HepG2 (cell line): Measurements from ENCODE around the gene RSPH9. TPM values are rescaled to one million over a fixed set of nuclear protein-coding genes. Genes with fewer than 3 reads are reported as not detected.

ENCODE experiments used
- ATAC-seq: fragments of 200-7000 bp; cut with Tn5 transposase; 3 replicates; pipeline ENCODE4 v1.9.1; 2020; ENCODE audit warnings: mild to moderate bottlenecking, moderate library complexity
- BruUV-seq: library from RNA; stranded (reverse); fragments of 400-500 nt; replicated peaks from 2 replicates; lab custom pipeline; 2021; lab: Mats Ljungman, UMichigan
- CTCF ChIA-PET: fragments of 300-600 bp; formaldehyde crosslinking; extraction: SDS; loops from one replicate; lab custom pipeline; 2021; ENCODE audit warnings: low total read pairs, inconsistent platforms, low intra/inter-chr PET ratio; lab: Yijun Ruan, JAX
- POLR2A ChIA-PET: fragments of 350-600 bp; sonication (Branson Sonifier 250); formaldehyde crosslinking; loops from one replicate; lab custom pipeline; 2020; ENCODE audit warnings: antibody characterized with exemption, inconsistent platforms; lab: Yijun Ruan, JAX
- DNase-seq: peaks from one replicate; pipeline ENCODE4 v3.0.0-alpha.2; 2015; ENCODE audit warnings: low spot score
- FAIRE-seq: peaks from 3 replicates; lab custom pipeline; 2011; peaks lifted over from hg19 to GRCh38; lab: Jason Lieb, UNC
- H2AFZ ChIP-seq: one replicate; pipeline ENCODE4 v1.6.1; 2011; ENCODE audit warnings: low read length, inconsistent platforms
- H3K27ac ChIP-seq: fragments of 300-600 bp; 3 replicates; pipeline ENCODE4 v1.8.0; 2011; ENCODE audit warnings: mixed run types, mild to moderate bottlenecking, mixed read lengths, low read length, inconsistent platforms; ENCODE audit not compliant: insufficient read depth; ENCODE audit errors: extremely low read length
- H3K27me3 ChIP-seq, 2 experiments: fragments of 200-600 bp in 1 of 2; 2 replicates in 1 of 2; 3 replicates in 1 of 2; pipeline versions ENCODE4 v1.6.0 to v1.8.0; 2011; ENCODE audit warnings: low read length in 2 of 2, mild to moderate bottlenecking in 2 of 2, moderate library complexity in 2 of 2, inconsistent platforms in 1 of 2; ENCODE audit not compliant: insufficient read depth in 2 of 2, control insufficient read depth in 1 of 2
- H3K36me3 ChIP-seq, 2 experiments: fragments of 200-600 bp in 1 of 2; replicated peaks in 1 of 2; 2 replicates in 1 of 2; 3 replicates in 1 of 2; pipeline versions ENCODE4 v1.5.1 to v1.8.0; 2011; ENCODE audit warnings: low read length in 2 of 2, inconsistent platforms in 1 of 2; ENCODE audit not compliant: insufficient read depth in 2 of 2, control insufficient read depth in 1 of 2
- H3K4me1 ChIP-seq: 2 replicates; pipeline ENCODE4 v1.5.1; 2012; ENCODE audit warnings: low read length, inconsistent platforms; ENCODE audit not compliant: insufficient read depth
- H3K4me2 ChIP-seq: 2 replicates; pipeline ENCODE4 v1.6.0; 2011; ENCODE audit warnings: low read depth, low read length, inconsistent platforms
- H3K4me3 ChIP-seq, 3 experiments: fragments of 200-600 bp in 1 of 3; sonication (generic), shearing (Covaris generic) in 1 of 3; replicated peaks in 1 of 3; 2 replicates each; pipeline ENCODE4 v1.5.1; 2011 to 2016; ENCODE audit warnings: low read length in 3 of 3, inconsistent platforms in 2 of 3, low read depth in 2 of 3, mild to moderate bottlenecking in 2 of 3, control low read depth in 1 of 3, mixed read lengths in 1 of 3; ENCODE audit not compliant: insufficient read depth in 1 of 3
- H3K79me2 ChIP-seq: one replicate; pipeline ENCODE4 v1.6.1; 2011; ENCODE audit warnings: low read length, inconsistent platforms; ENCODE audit not compliant: insufficient read depth
- H3K9ac ChIP-seq: 2 replicates; pipeline ENCODE4 v1.6.0; 2011; ENCODE audit warnings: mild to moderate bottlenecking, low read depth, low read length, inconsistent platforms; ENCODE audit not compliant: insufficient read depth
- H3K9me3 ChIP-seq: 2 replicates; pipeline ENCODE4 v1.5.1; 2012; ENCODE audit warnings: mild to moderate bottlenecking, low read length
- H4K20me1 ChIP-seq: 2 replicates; pipeline ENCODE4 v1.6.0; 2011; ENCODE audit warnings: inconsistent platforms, mild to moderate bottlenecking, low read length, moderate library complexity; ENCODE audit not compliant: insufficient read depth
- ATF4 ChIP-seq, 2 experiments: fragments of 450-650 bp in 1 of 2; sonication (generic) in 1 of 2; formaldehyde crosslinking; IDR thresholded peaks; 2 replicates each; pipeline versions ENCODE4 v1.5.0 to v1.8.0; 2020 to 2022; ENCODE audit warnings: mild to moderate bottlenecking in 1 of 2, missing genetic modification reagents in 1 of 2
- CSRNP1 ChIP-seq: sonication (generic); formaldehyde crosslinking; IDR thresholded peaks from 2 replicates; pipeline ENCODE4 v1.8.1; 2023; ENCODE audit warnings: mild to moderate bottlenecking, missing genetic modification reagents
- EED ChIP-seq: sonication (generic); formaldehyde crosslinking; IDR thresholded peaks from 2 replicates; pipeline ENCODE4 v1.5.0; 2020; ENCODE audit warnings: mild to moderate bottlenecking, missing genetic modification reagents
- EHMT2 ChIP-seq: fragments of 200-600 bp; sonication (generic); IDR thresholded peaks from 2 replicates; pipeline ENCODE4 v1.7.0; 2017; ENCODE audit warnings: antibody characterized with exemption, low read depth, low read length, borderline replicate concordance
- GZF1 ChIP-seq: sonication (generic); formaldehyde crosslinking; IDR thresholded peaks from 2 replicates; pipeline ENCODE4 v1.5.1; 2020; ENCODE audit warnings: mild to moderate bottlenecking, missing genetic modification reagents
- KAT2B ChIP-seq: fragments of 150-350 bp; IDR thresholded peaks from 2 replicates; pipeline ENCODE4 v1.6.1; 2014; ENCODE audit warnings: low read depth, low read length, borderline replicate concordance
- KDM1A ChIP-seq: IDR thresholded peaks from 2 replicates; pipeline ENCODE4 v1.6.1; 2016; ENCODE audit warnings: missing compliant biosample characterization
- MXD1 ChIP-seq: sonication (generic); formaldehyde crosslinking; IDR thresholded peaks from 2 replicates; pipeline ENCODE4 v1.4.0; 2020; ENCODE audit warnings: mild to moderate bottlenecking, missing genetic modification reagents
- MZF1 ChIP-seq: sonication (generic); formaldehyde crosslinking; IDR thresholded peaks from 2 replicates; pipeline ENCODE4 v1.8.1; 2023; ENCODE audit warnings: mild to moderate bottlenecking, missing genetic modification reagents, borderline replicate concordance
- NCOA1 ChIP-seq: sonication (generic); formaldehyde crosslinking; IDR thresholded peaks from 2 replicates; pipeline ENCODE4 v1.9.0; 2021; ENCODE audit warnings: missing genetic modification reagents
- PITX1 ChIP-seq: sonication (generic); formaldehyde crosslinking; IDR thresholded peaks from 2 replicates; pipeline ENCODE4 v1.5.1; 2020; ENCODE audit warnings: mild to moderate bottlenecking, missing genetic modification reagents
- POGZ ChIP-seq: sonication (generic); formaldehyde crosslinking; IDR thresholded peaks from 2 replicates; pipeline ENCODE4 v1.4.0; 2020; ENCODE audit warnings: mild to moderate bottlenecking, missing genetic modification reagents
- ZC3H4 ChIP-seq: sonication (generic); formaldehyde crosslinking; IDR thresholded peaks from 2 replicates; pipeline ENCODE4 v1.4.0; 2020; ENCODE audit warnings: missing genetic modification reagents, borderline replicate concordance
- ZMYM2 ChIP-seq: sonication (generic); formaldehyde crosslinking; IDR thresholded peaks from 2 replicates; pipeline ENCODE4 v1.8.0; 2022; ENCODE audit warnings: mild to moderate bottlenecking, missing genetic modification reagents
- ZMYM3 ChIP-seq: sonication (generic); formaldehyde crosslinking; IDR thresholded peaks from 2 replicates; pipeline ENCODE4 v1.5.1; 2020; ENCODE audit warnings: mild to moderate bottlenecking, missing genetic modification reagents
- ZNF597 ChIP-seq: sonication (generic); formaldehyde crosslinking; IDR thresholded peaks from 2 replicates; pipeline ENCODE4 v1.5.0; 2020; ENCODE audit warnings: missing genetic modification reagents
- ZNF616 ChIP-seq: sonication (generic); formaldehyde crosslinking; IDR thresholded peaks from 2 replicates; pipeline ENCODE4 v1.5.0; 2020; ENCODE audit warnings: low read depth, mild to moderate bottlenecking, missing genetic modification reagents
- ZNF703 ChIP-seq: sonication (generic); formaldehyde crosslinking; IDR thresholded peaks from 2 replicates; pipeline ENCODE4 v1.5.1; 2020; ENCODE audit warnings: missing genetic modification reagents, mild to moderate bottlenecking, moderate library complexity, borderline replicate concordance
- WGBS: methylation state at CpG from one replicate; pipeline ENCODE4 v1.1.6; 2017; ENCODE audit warnings: low lambda C conversion rate; 5-methylcytosine and 5-hydroxymethylcytosine counted together
- in situ Hi-C: cut with HindIII; loops from 2 replicates; pipeline ENCODE4 v1.10.0; 2017; ENCODE audit warnings: low pct_unique_long_range_greater_than_20kb; ENCODE audit not compliant: extremely low pct_ligation_motif_present
- intact Hi-C: fragments of 100-400 bp; cut with micrococcal nuclease; formaldehyde crosslinking; loops from one replicate; pipeline ENCODE4 v1.10.0; 2022; ENCODE audit not compliant: unreplicated experiment
- polyA plus RNA-seq, 8 experiments: library from polyadenylated mRNA; depleted of rRNA in 3 of 8; stranded (reverse) in 7 of 8; unstranded in 1 of 8; fragments of >200 nt; fragmentation: Illumina TruSeq in 4 of 8; extraction: Trizol in 4 of 8; gene quantifications; 2 replicates each; pipeline versions ENCODE4 v1.2.1 to v1.2.3, GENCODE V29; 2011 to 2016; ENCODE audit warnings: low read depth in 4 of 8, missing spikeins in 1 of 8, mixed read lengths in 1 of 8; ENCODE audit not compliant: insufficient read depth in 1 of 8
- total RNA-seq, 5 experiments: library from RNA; depleted of rRNA; stranded (reverse); fragments of >200 nt; fragmentation: Illumina TruSeq; extraction: Trizol; gene quantifications; 2 replicates each; pipeline ENCODE4 v1.2.3, GENCODE V29; 2016; ENCODE audit warnings: low read depth in 1 of 5

The RSPH9 gene
- total and polyA plus RNA-seq, 2 of the 13 experiments (the other 11 are each of a cell fraction or from before 2014, with no cell fraction given): 0.04 TPM; not detected in 1

GRCh38 chr6:43671801-43672690 lies 27.2 kb downstream of the RSPH9 start (continued):
- peak; percentile 81; the same call in 1 of the 2 replicates for TF ChIP-seq GZF1 (CRISPR knock-in tag)
- TF ChIP-seq POGZ: peak; percentile 71; the same call in 1 of the 2 replicates
- TF ChIP-seq EHMT2: no peak

GRCh38 chr6:43673444-43674084 lies 28.7 kb downstream of the RSPH9 start:
- Histone ChIP-seq H3K9ac (no peak overlapping the region), H3K36me3 (peaks cover 46 to 65% of the 10 kb centered on the region in 2 experiments), H3K27me3 (no peaks in the 10 kb centered on the region), H3K27ac (peak overlapping the region; percentile 39), H3K4me2 (no peak overlapping the region), H3K4me3 (no peak overlapping the region), H3K9me3 (no peaks in the 10 kb centered on the region), H4K20me1 (no peaks in the 10 kb centered on the region), H3K4me1 (peaks cover 54% of the 10 kb centered on the region), H2AFZ (no peak overlapping the region), H3K79me2 (no peaks in the 10 kb centered on the region)
- in situ Hi-C loops (no loop called here), intact Hi-C loops (loop anchor here (2.0 kb wide), 1 partner anchor 29 kb away; no protein-coding TSS in a partner anchor)
- WGBS: 93% methylated on average over 11 of the region's 15 CpGs
- DNase-seq (no peak), ATAC-seq (no peak), FAIRE-seq (no peak)
- no TSS peak for BruUV-seq
- ChIA-PET POLR2A (interaction anchor here (0.6 to 7.5 kb wide), 6 partner anchors 10 to 154 kb away, joined by 3 to 55 read pairs (median 12); partner anchors contain the start of genes GTPBP2, MAD2L1BP and MRPS18A), CTCF (no interaction called here)
- TF ChIP-seq ZNF703 (CRISPR knock-in tag) (no peak), ZC3H4 (no peak), EED (CRISPR knock-in tag) (no peak), MZF1 (CRISPR knock-in tag) (no peak), MXD1 (CRISPR knock-in tag) (no peak), NCOA1 (CRISPR knock-in tag) (no peak), ZMYM2 (no peak), KAT2B (no peak), KDM1A (CRISPR knock-in tag) (no peak), ZMYM3 (CRISPR knock-in tag) (no peak), CSRNP1 (CRISPR knock-in tag) (no peak), ATF4 (CRISPR knock-in tag; IDR thresholded peaks at IDR 0.05) (no peak), ZNF597 (CRISPR knock-in tag) (no peak), ZNF616 (no peak), PITX1 (CRISPR knock-in tag) (no peak)
